Body of pancreas (tissue), 4 donors: Measurements from ENCODE around the gene DZIP1. TPM values are rescaled to one million over a fixed set of nuclear protein-coding genes. Genes with fewer than 3 reads are reported as not detected.

Source experiments
- ATAC-seq: fragments of 150-250 bp; one replicate; pipeline ENCODE4 v1.9.1; 2016
- DNase-seq, 4 donors: peaks; one replicate each; pipeline ENCODE4 v3.0.0-alpha.2; 2019
- H3K27ac ChIP-seq, 4 donors: fragments of 200-600 bp; sonication (generic); 1 replicate in 3 of 4; 2 replicates in 1 of 4; pipeline versions ENCODE4 v1.5.1 to v1.6.1; 2016 to 2019; ENCODE audit warnings: mild to moderate bottlenecking in 1 of 4, mixed read lengths in 1 of 4, moderate library complexity in 1 of 4
- H3K27me3 ChIP-seq, 2 donors: fragments of 200-600 bp; sonication (generic); one replicate each; pipeline ENCODE4 v1.6.0; 2016; ENCODE audit warnings: mild to moderate bottlenecking in 1 of 2
- H3K36me3 ChIP-seq, 2 donors: fragments of 200-600 bp; sonication (generic); replicated peaks in 1 of 2; 2 replicates each; pipeline ENCODE4 v1.5.1; 2016; ENCODE audit warnings: low read depth in 2 of 2; ENCODE audit not compliant: insufficient read depth in 1 of 2
- H3K4me1 ChIP-seq: fragments of 200-600 bp; sonication (generic); one replicate; pipeline ENCODE4 v1.6.0; 2016
- H3K4me3 ChIP-seq, 2 donors: fragments of 200-600 bp; sonication (generic); 1 replicate in 1 of 2; 2 replicates in 1 of 2; pipeline ENCODE4 v1.5.1; 2016 to 2019
- H3K9me3 ChIP-seq, 3 donors: fragments of 200-600 bp; sonication (generic); 1 replicate in 2 of 3; 2 replicates in 1 of 3; pipeline ENCODE4 v1.5.1; 2016
- POLR2A ChIP-seq, 3 donors: fragments of 450-650 bp; IDR thresholded peaks; one replicate each; pipeline ENCODE4 v1.6.1; 2016; ENCODE audit warnings: antibody characterized with exemption in 3 of 3, mild to moderate bottlenecking in 2 of 3
- WGBS, 2 donors: methylation state at CpG; one replicate each; pipeline ENCODE4 v1.1.5; 2017; 5-methylcytosine and 5-hydroxymethylcytosine counted together
- intact Hi-C: fragments of 100-400 bp; cut with DNase I; formaldehyde crosslinking; loops from one replicate; pipeline ENCODE4 v1.15.1; 2023
- total RNA-seq, 2 donors: library from RNA; depleted of rRNA; stranded (reverse); fragments of >200 nt; gene quantifications; one replicate each; pipeline ENCODE4 v1.1.0, GENCODE V29; 2016
- TF ChIP-seq, protein P1 (sequence below), 7 experiments: fragments of 450-650 bp in 4 of 7; fragments of 200-600 bp in 3 of 7; sonication (generic) in 3 of 7; IDR thresholded peaks; one replicate each; pipeline ENCODE4 v1.5.1; 2016 to 2019; ENCODE audit warnings: antibody characterized with exemption in 7 of 7

The DZIP1 gene
- total RNA-seq, 2 donors from 2014 or later: 17.5 to 42.0 TPM

DNA sequence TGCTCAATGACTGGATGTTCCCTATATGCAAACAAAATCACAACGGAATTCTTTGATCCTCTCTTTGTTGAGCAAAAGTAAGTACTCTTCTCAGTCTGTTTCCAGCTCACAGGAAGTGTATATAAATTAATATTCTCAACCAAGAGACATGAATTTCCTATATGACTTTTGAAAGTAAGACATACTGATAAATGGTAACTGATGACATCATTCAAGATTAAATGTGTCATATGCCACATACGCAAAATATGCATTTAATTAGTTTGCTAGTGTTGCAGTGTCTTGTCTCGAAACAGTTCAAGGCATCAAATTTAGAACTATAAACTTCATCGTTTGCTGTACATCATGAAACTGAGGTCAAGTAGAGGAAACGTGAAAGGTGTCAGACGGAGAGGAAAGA, 84.1 kb downstream of the DZIP1 start:
- Histone ChIP-seq H3K36me3 (no peaks in the 10 kb centered on the region), H3K27ac (no peak overlapping the region), H3K4me3 (no peak overlapping the region), H3K27me3 (no peaks in the 10 kb centered on the region), H3K4me1 (peaks cover 64% of the 10 kb centered on the region), H3K9me3 (no peaks in the 10 kb centered on the region)
- no peak for ATAC-seq
- TF ChIP-seq, protein P1, sequence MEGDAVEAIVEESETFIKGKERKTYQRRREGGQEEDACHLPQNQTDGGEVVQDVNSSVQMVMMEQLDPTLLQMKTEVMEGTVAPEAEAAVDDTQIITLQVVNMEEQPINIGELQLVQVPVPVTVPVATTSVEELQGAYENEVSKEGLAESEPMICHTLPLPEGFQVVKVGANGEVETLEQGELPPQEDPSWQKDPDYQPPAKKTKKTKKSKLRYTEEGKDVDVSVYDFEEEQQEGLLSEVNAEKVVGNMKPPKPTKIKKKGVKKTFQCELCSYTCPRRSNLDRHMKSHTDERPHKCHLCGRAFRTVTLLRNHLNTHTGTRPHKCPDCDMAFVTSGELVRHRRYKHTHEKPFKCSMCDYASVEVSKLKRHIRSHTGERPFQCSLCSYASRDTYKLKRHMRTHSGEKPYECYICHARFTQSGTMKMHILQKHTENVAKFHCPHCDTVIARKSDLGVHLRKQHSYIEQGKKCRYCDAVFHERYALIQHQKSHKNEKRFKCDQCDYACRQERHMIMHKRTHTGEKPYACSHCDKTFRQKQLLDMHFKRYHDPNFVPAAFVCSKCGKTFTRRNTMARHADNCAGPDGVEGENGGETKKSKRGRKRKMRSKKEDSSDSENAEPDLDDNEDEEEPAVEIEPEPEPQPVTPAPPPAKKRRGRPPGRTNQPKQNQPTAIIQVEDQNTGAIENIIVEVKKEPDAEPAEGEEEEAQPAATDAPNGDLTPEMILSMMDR (IDR thresholded peaks at IDR 0.05): no peak
- TF ChIP-seq POLR2A (IDR thresholded peaks at IDR 0.05): no peak
- no peak for DNase-seq
- intact Hi-C loops: no loop called here
- WGBS, 2 donors: 73 to 79% methylated on average over 6 of the region's 6 CpGs

DNA sequence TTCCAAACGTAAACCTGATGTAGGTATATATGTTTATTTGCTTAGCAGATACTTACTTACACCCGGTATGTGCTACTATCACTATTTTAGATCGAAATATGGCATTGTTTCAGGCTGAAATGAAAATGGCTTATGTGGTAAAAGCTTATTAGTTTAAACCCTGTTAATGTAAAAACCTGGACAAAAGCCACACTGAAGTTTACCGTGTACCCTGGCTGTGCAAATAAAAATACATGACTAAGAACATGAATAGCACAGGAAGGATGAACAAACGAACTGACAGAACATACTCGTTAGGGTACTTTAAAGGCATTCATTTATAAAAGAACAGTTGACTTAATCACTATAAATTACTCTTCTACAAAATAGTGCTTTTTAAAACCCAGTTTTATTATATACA, 85.4 kb downstream of the DZIP1 start:
- no peak for TF ChIP-seq POLR2A (IDR thresholded peaks at IDR 0.05)
- TF ChIP-seq, protein P1 (IDR thresholded peaks at IDR 0.05): no peak
- H3K4me1 ChIP-seq: peaks cover 62% of the 10 kb centered on the region
- WGBS, 2 donors: 11 to 21% methylated on average over 6 of the region's 6 CpGs
- no peak overlapping the region for H3K4me3 ChIP-seq
- peak overlapping the region in 3 of 4 donors; percentile 21 to 94 (median 24) for H3K27ac ChIP-seq
- H3K27me3 ChIP-seq: no peaks in the 10 kb centered on the region
- intact Hi-C loops: loop anchor here (10.0 kb wide), 1 partner anchor 64 kb away; no protein-coding TSS in a partner anchor
- DNase-seq (no peak), ATAC-seq (no peak)
- H3K36me3 ChIP-seq: no peaks in the 10 kb centered on the region
- no peaks in the 10 kb centered on the region for H3K9me3 ChIP-seq

DNA sequence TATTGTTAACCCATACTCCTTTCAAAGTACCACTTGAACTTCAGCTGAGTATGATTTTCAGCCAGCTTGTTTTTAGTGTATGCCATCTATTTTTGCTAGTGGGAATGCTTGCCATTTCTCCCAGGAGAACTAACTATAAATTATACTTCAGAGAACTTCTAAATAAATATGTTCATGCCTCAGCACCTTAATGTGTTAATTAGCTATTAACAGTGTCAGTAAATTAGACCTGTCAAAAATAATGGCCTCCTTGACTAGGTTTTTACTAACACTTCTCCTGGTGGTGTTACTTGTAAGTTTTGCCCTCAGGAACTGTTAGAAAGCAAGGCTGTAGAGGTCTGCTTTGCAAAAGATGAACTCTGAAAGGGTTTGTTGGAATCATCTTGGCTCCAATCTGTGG, 87.5 kb downstream of the DZIP1 start:
- ATAC-seq: no peak
- DNase-seq: no peak
- no peak for TF ChIP-seq POLR2A (IDR thresholded peaks at IDR 0.05)
- TF ChIP-seq, protein P1 (IDR thresholded peaks at IDR 0.05): no peak
- intact Hi-C loops: loop anchor here (10.0 kb wide), 1 partner anchor 62 kb away; no protein-coding TSS in a partner anchor
- H3K36me3 ChIP-seq: no peaks in the 10 kb centered on the region
- H3K9me3 ChIP-seq: no peaks in the 10 kb centered on the region
- no peak overlapping the region for H3K4me3 ChIP-seq
- H3K27me3 ChIP-seq: no peaks in the 10 kb centered on the region
- H3K27ac ChIP-seq: peak overlapping the region in 3 of 4 donors; percentile 9 to 94 (median 53)
- peaks cover 55% of the 10 kb centered on the region for H3K4me1 ChIP-seq

DNA sequence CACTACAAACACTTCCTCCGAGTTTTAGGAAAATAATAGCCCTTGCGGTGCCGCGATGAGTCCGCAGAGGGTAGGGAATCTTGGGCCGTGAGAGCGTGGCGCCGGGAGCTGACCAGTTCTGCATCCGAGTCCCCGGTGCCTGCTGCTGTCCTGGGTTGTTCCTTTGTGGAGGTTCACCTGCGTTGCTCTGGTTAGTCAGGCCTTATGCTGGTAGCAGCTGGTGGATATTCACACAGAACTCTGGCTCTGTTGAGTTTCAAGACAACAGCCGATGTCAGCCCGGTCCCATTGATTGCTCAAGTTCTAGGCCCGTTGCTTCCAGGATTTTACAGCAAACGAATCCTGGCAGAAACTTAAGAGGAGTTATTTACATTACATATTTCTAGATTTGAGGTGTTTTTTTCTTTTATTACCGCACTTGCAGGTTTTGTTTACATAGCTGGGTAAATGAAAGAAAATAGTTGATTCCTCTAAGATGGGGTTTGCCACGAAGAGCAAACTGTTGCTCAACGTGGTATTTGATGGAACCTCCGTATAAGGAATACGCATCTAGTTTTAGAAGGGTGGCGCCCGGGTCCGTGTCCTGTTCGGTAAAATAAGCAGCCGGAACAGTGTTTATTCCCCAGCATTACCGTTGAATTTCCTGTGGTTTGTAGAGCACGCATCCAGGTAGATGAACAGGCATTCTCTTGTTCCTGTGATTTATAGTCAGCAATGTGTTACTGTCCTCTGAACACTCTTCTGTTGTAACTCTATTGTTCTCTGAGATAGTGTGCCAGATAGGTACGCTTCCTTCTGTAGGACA, 90.7 kb downstream of the DZIP1 start:
- ATAC-seq: peak; percentile 63
- intact Hi-C loops: loop anchor here (10.0 kb wide), 1 partner anchor 59 kb away; no protein-coding TSS in a partner anchor
- peak; percentile 74 to 93 (median 91) for TF ChIP-seq POLR2A (IDR thresholded peaks at IDR 0.05)
- TF ChIP-seq, protein P1 (IDR thresholded peaks at IDR 0.05): peak in 1 of 7 experiments; percentile 11
- H3K27me3 ChIP-seq: no peaks in the 10 kb centered on the region
- DNase-seq: peak; percentile 73 to 83 (median 79)
- H3K9me3 ChIP-seq: no peaks in the 10 kb centered on the region
- peak overlapping the region; percentile 91 to 94 (median 93) for H3K27ac ChIP-seq
- 6 to 9% methylated on average over 29 of the region's 29 CpGs for WGBS, 2 donors
- peak overlapping the region; percentile 50 to 73 for H3K4me3 ChIP-seq
- H3K36me3 ChIP-seq: no peaks in the 10 kb centered on the region
- peaks cover 49% of the 10 kb centered on the region for H3K4me1 ChIP-seq
